GM21515 (cell line): ENCODE measurements around the gene LAMB4.

Experiments used
- ATAC-seq: cut with Tn5 transposase; IDR thresholded peaks from one replicate; pipeline ENCODE4 v1.9.1; 2021; ENCODE audit not compliant: unreplicated experiment

Gene LAMB4

GRCh38 chr7:108083980-108084379 lies 46.2 kb downstream of the LAMB4 start:
- no peak for ATAC-seq

GRCh38 chr7:108079648-108080591 lies 50.2 kb downstream of the LAMB4 start:
- ATAC-seq: no peak

GRCh38 chr7:108079276-108079647 lies 50.9 kb downstream of the LAMB4 start:
- ATAC-seq: no peak

GRCh38 chr7:108078691-108079090 lies 51.5 kb downstream of the LAMB4 start:
- no peak for ATAC-seq

- ATAC-seq: no peak
Observed at GRCh38 chr7:108078211-108078673, 51.9 kb downstream of the LAMB4 start.

- ATAC-seq: no peak
Observed at GRCh38 chr7:108077709-108078108, 52.5 kb downstream of the LAMB4 start.

- no peak for ATAC-seq
Observed at GRCh38 chr7:108076156-108076555, 54.0 kb downstream of the LAMB4 start.

- ATAC-seq: no peak
Observed at GRCh38 chr7:108073305-108074070, 56.7 kb downstream of the LAMB4 start.

- ATAC-seq: no peak
Observed at GRCh38 chr7:108072739-108073138, 57.4 kb downstream of the LAMB4 start.

GRCh38 chr7:108072116-108072515 lies 58.0 kb downstream of the LAMB4 start:
- no peak for ATAC-seq

GRCh38 chr7:108071551-108071950 lies 58.6 kb downstream of the LAMB4 start:
- no peak for ATAC-seq

GRCh38 chr7:108069646-108070045 lies 60.5 kb downstream of the LAMB4 start:
- ATAC-seq: no peak

GRCh38 chr7:108067844-108068243 lies 62.3 kb downstream of the LAMB4 start:
- ATAC-seq: no peak

- no peak for ATAC-seq
Observed at GRCh38 chr7:108066486-108066885, 63.7 kb downstream of the LAMB4 start.

- peak; percentile 65 for ATAC-seq
Observed at GRCh38 chr7:108063520-108063933, 66.6 kb downstream of the LAMB4 start.

GRCh38 chr7:108062250-108063014 lies 67.7 kb downstream of the LAMB4 start:
- ATAC-seq: no peak

GRCh38 chr7:108059526-108059925 lies 70.6 kb downstream of the LAMB4 start:
- no peak for ATAC-seq

GRCh38 chr7:108057951-108058481 lies 72.1 kb downstream of the LAMB4 start:
- no peak for ATAC-seq

- no peak for ATAC-seq
Observed at GRCh38 chr7:108055611-108056021, 74.5 kb downstream of the LAMB4 start.

- no peak for ATAC-seq
Observed at GRCh38 chr7:108054537-108054936, 75.6 kb downstream of the LAMB4 start.

- no peak for ATAC-seq
Observed at GRCh38 chr7:108053250-108053649, 76.9 kb downstream of the LAMB4 start.
